Measurements from ENCODE around the gene CCDC39.
A peak's percentile ranks its signal among the peaks of the same experiment; 100 is the strongest.

CCDC39 gene

GRCh38 chr3:180679178-180680096 is at the start of gene CCDC39:
Gene CCDC39, minus strand, starts transcription at chr3:180679489. Its CDS starts 109 bp downstream, at chr3:180679380.
- FAIRE-seq (no peak), DNase-seq (ENCODE audit: low spot score) (peak; percentile 27)

GRCh38 chr3:180720012-180720411 is 40.7 kb upstream of the CCDC39 start:
- FAIRE-seq (no peak), DNase-seq (ENCODE audit: low spot score) (no peak)

- DNase-seq (ENCODE audit: low spot score) (no peak), FAIRE-seq (no peak)
Measured at GRCh38 chr3:180707896-180708295, 28.6 kb upstream of the CCDC39 start.

- no peak for DNase-seq (ENCODE audit: low spot score)
- FAIRE-seq: no peak
Measured at GRCh38 chr3:180705619-180706018, 26.3 kb upstream of the CCDC39 start.

GRCh38 chr3:180704532-180704931 is 25.2 kb upstream of the CCDC39 start:
- FAIRE-seq: no peak
- DNase-seq (ENCODE audit: low spot score): no peak

GRCh38 chr3:180700941-180701340 is 21.7 kb upstream of the CCDC39 start:
- FAIRE-seq (no peak), DNase-seq (ENCODE audit: low spot score) (no peak)

GRCh38 chr3:180698760-180699270 is 19.5 kb upstream of the CCDC39 start:
- FAIRE-seq (no peak), DNase-seq (ENCODE audit: low spot score) (no peak)

- DNase-seq (ENCODE audit: low spot score): no peak
- no peak for FAIRE-seq
Measured at GRCh38 chr3:180694321-180694720, 15.0 kb upstream of the CCDC39 start.

GRCh38 chr3:180693656-180694055 is 14.4 kb upstream of the CCDC39 start:
- FAIRE-seq (no peak), DNase-seq (ENCODE audit: low spot score) (no peak)

GRCh38 chr3:180690061-180690460 is 10.8 kb upstream of the CCDC39 start:
- DNase-seq (ENCODE audit: low spot score): no peak

GRCh38 chr3:180684807-180685206 is 5.5 kb upstream of the CCDC39 start:
- no peak for FAIRE-seq

More at GRCh38 chr3:180690061-180690460, 10.8 kb upstream of the CCDC39 start:
- FAIRE-seq: no peak

GRCh38 chr3:180683816-180684215 is 4.5 kb upstream of the CCDC39 start:
- DNase-seq (ENCODE audit: low spot score) (no peak), FAIRE-seq (no peak)

More at GRCh38 chr3:180684807-180685206, 5.5 kb upstream of the CCDC39 start:
- DNase-seq (ENCODE audit: low spot score): no peak

GRCh38 chr3:180680097-180680430 is 775 bp upstream of the CCDC39 start:
- FAIRE-seq: no peak
- DNase-seq (ENCODE audit: low spot score): no peak

- no peak for DNase-seq (ENCODE audit: low spot score)
- no peak for FAIRE-seq
Measured at GRCh38 chr3:180678231-180678630, 1.1 kb downstream of the CCDC39 start.

GRCh38 chr3:180661444-180661843 is 17.8 kb downstream of the CCDC39 start:
- FAIRE-seq (no peak), DNase-seq (ENCODE audit: low spot score) (no peak)

- no peak for FAIRE-seq
- no peak for DNase-seq (ENCODE audit: low spot score)
Measured at GRCh38 chr3:180657094-180657493, 22.2 kb downstream of the CCDC39 start.

GRCh38 chr3:180656406-180656805 is 22.9 kb downstream of the CCDC39 start:
- FAIRE-seq: no peak

GRCh38 chr3:180646187-180646790 is 33.0 kb downstream of the CCDC39 start:
- DNase-seq (ENCODE audit: low spot score) (no peak), FAIRE-seq (no peak)

More at GRCh38 chr3:180656406-180656805, 22.9 kb downstream of the CCDC39 start:
- DNase-seq (ENCODE audit: low spot score): no peak

GRCh38 chr3:180640987-180641386 is 38.3 kb downstream of the CCDC39 start:
- DNase-seq (ENCODE audit: low spot score) (no peak), FAIRE-seq (no peak)

GRCh38 chr3:180633722-180634121 is 45.6 kb downstream of the CCDC39 start:
- FAIRE-seq: no peak
- no peak for DNase-seq (ENCODE audit: low spot score)

- DNase-seq (ENCODE audit: low spot score) (no peak), FAIRE-seq (no peak)
Measured at GRCh38 chr3:180631317-180631716, 48.0 kb downstream of the CCDC39 start.

- DNase-seq (ENCODE audit: low spot score): no peak
- no peak for FAIRE-seq
Measured at GRCh38 chr3:180630371-180630770, 48.9 kb downstream of the CCDC39 start.
